OCI-LY7 (cell line): ENCODE results near the gene COMMD9.

Source experiments
- CTCF ChIP-seq: fragments of 200-600 bp; sonication (generic); conservative IDR thresholded peaks from 2 replicates; pipeline ENCODE4 v1.5.1; 2014; ENCODE audit warnings: mild to moderate bottlenecking, antibody characterized with exemption, low read length, moderate library complexity, mixed read lengths
- EZH2phosphoT487 ChIP-seq: fragments of 200-600 bp; sonication (generic); IDR thresholded peaks from 2 replicates; pipeline ENCODE4 v1.6.1; 2018; ENCODE audit warnings: low read depth, borderline replicate concordance, mild to moderate bottlenecking, mixed run types, antibody characterized with exemption, low read length, moderate library complexity, mixed read lengths

- TF ChIP-seq CTCF (no peak), EZH2phosphoT487 (no peak)
Observed at GRCh38 chr11:36261094-36261493, 28.1 kb downstream of the COMMD9 start.
